Measurements from ENCODE around the gene CFAP61. TPM values are rescaled to one million over a fixed set of nuclear protein-coding genes. Genes with fewer than 3 reads are reported as not detected.

CFAP61 gene
- total RNA-seq, 1 experiment from 2014 or later, result 0.61 TPM

- no peak for TF ChIP-seq GTF2I (CRISPR knock-in tag; conservative IDR thresholded peaks at IDR 0.05)
- TF ChIP-seq JUN (CRISPR knock-in tag; IDR thresholded peaks at IDR 0.05), result no peak
- no peak for TF ChIP-seq HMGXB4 (CRISPR knock-in tag; IDR thresholded peaks at IDR 0.05)
- no peak for TF ChIP-seq HMGA2 (CRISPR knock-in tag; IDR thresholded peaks at IDR 0.05)
- TF ChIP-seq E2F1 (CRISPR knock-in tag; IDR thresholded peaks at IDR 0.05), result no peak
- TF ChIP-seq ZNF219 (CRISPR knock-in tag; IDR thresholded peaks at IDR 0.05; ENCODE audit: borderline replicate concordance), result no peak
- TF ChIP-seq USF2 (CRISPR knock-in tag; IDR thresholded peaks at IDR 0.05), result no peak
- TF ChIP-seq ARID4B (CRISPR knock-in tag; IDR thresholded peaks at IDR 0.05; ENCODE audit: borderline replicate concordance), result no peak
- no peak for TF ChIP-seq TEAD1 (CRISPR knock-in tag; IDR thresholded peaks at IDR 0.05)
These were observed 251.4 kb downstream of the CFAP61 start (continued) for GRCh38 chr20:20303742-20304141.

GRCh38 chr20:20304942-20305341, 252.6 kb downstream of the CFAP61 start:
- DNase-seq (ENCODE audit: low spot score), result no peak
- ChIA-PET CTCF (no interaction called here), POLR2A (no interaction called here)
- Mint-ChIP-seq H3K4me1 (no peaks in the 10 kb centered on the region), H3K9me3 (no peaks in the 10 kb centered on the region), H3K36me3 (no peaks in the 10 kb centered on the region), H3K27ac (no peak overlapping the region), H3K27me3 (ENCODE audit: low read depth) (no peaks in the 10 kb centered on the region), H3K4me3 (no peak overlapping the region)
- ATAC-seq, result no peak
- TF ChIP-seq RORB (CRISPR knock-in tag; IDR thresholded peaks at IDR 0.05) (no peak), ERG (CRISPR knock-in tag; IDR thresholded peaks at IDR 0.05) (no peak), ZNF671 (CRISPR knock-in tag; IDR thresholded peaks at IDR 0.05) (no peak), ATF3 (CRISPR knock-in tag; conservative IDR thresholded peaks at IDR 0.05) (no peak), AR (CRISPR knock-in tag; IDR thresholded peaks at IDR 0.05) (no peak), E2F4 (CRISPR knock-in tag; IDR thresholded peaks at IDR 0.05; ENCODE audit: borderline replicate concordance, low read depth) (no peak), TP53 (CRISPR knock-in tag; IDR thresholded peaks at IDR 0.05) (no peak), SMAD3 (CRISPR knock-in tag; IDR thresholded peaks at IDR 0.05; ENCODE audit: borderline replicate concordance) (no peak), MYBL2 (CRISPR knock-in tag; IDR thresholded peaks at IDR 0.05) (no peak), ZNF317 (CRISPR knock-in tag; IDR thresholded peaks at IDR 0.05; ENCODE audit: borderline replicate concordance, low read depth) (no peak), ZBTB43 (CRISPR knock-in tag; IDR thresholded peaks at IDR 0.05) (no peak), CREM (CRISPR knock-in tag; IDR thresholded peaks at IDR 0.05) (no peak)
